Keratinocyte (primary cell): ENCODE measurements around the gene FSHB. TPM values are rescaled to one million over a fixed set of nuclear protein-coding genes. Genes with fewer than 3 reads are reported as not detected.

Experiments used
- DNase-seq: peaks from one replicate; pipeline ENCODE4 v3.0.0-alpha.2; 2011; ENCODE audit warnings: low read depth, missing footprints, low spot score
- FAIRE-seq: peaks from 2 replicates; lab custom pipeline; 2011; peaks lifted over from hg19 to GRCh38; lab: Jason Lieb, UNC
- H2AFZ ChIP-seq: 2 replicates; pipeline ENCODE4 v1.6.0; 2012; ENCODE audit warnings: low read length, control low read depth, inconsistent platforms; ENCODE audit not compliant: control insufficient read depth
- H3K27ac ChIP-seq: 2 replicates; pipeline ENCODE4 v1.5.1; 2011; ENCODE audit warnings: low read length; ENCODE audit not compliant: control insufficient read depth, insufficient read depth
- H3K27me3 ChIP-seq: 3 replicates; pipeline ENCODE4 v1.6.0; 2011; ENCODE audit warnings: low read length; ENCODE audit not compliant: control insufficient read depth, insufficient read depth; ENCODE audit errors: extremely low read depth
- H3K36me3 ChIP-seq, 2 experiments: 2 replicates in 1 of 2; 3 replicates in 1 of 2; pipeline ENCODE4 v1.5.1; 2011; ENCODE audit warnings: low read length in 2 of 2, mild to moderate bottlenecking in 1 of 2; ENCODE audit not compliant: control insufficient read depth in 2 of 2, insufficient read depth in 2 of 2; ENCODE audit errors: extremely low read depth in 1 of 2
- H3K4me1 ChIP-seq: 3 replicates; pipeline ENCODE4 v1.5.1; 2011; ENCODE audit warnings: low read length; ENCODE audit not compliant: control insufficient read depth, insufficient read depth; ENCODE audit errors: extremely low read depth
- H3K4me2 ChIP-seq: 3 replicates; pipeline ENCODE4 v1.6.0; 2011; ENCODE audit warnings: low read depth, low read length; ENCODE audit not compliant: control insufficient read depth, insufficient read depth; ENCODE audit errors: extremely low read depth
- H3K4me3 ChIP-seq, 3 experiments: fragments of 200-600 bp in 1 of 3; sonication (generic) in 1 of 3; 2 replicates in 2 of 3; 3 replicates in 1 of 3; pipeline ENCODE4 v1.5.1; 2011 to 2016; ENCODE audit warnings: low read length in 3 of 3, mild to moderate bottlenecking in 3 of 3, control low read depth in 2 of 3, inconsistent platforms in 1 of 3, low read depth in 1 of 3, mixed read lengths in 1 of 3, mixed run types in 1 of 3, moderate library complexity in 1 of 3; ENCODE audit not compliant: control insufficient read depth in 2 of 3, insufficient read depth in 2 of 3; ENCODE audit errors: extremely low read depth in 1 of 3
- H3K79me2 ChIP-seq: 2 replicates; pipeline ENCODE4 v1.6.0; 2012; ENCODE audit warnings: low read length; ENCODE audit not compliant: control insufficient read depth, insufficient read depth
- H3K9ac ChIP-seq: 3 replicates; pipeline ENCODE4 v1.6.0; 2011; ENCODE audit warnings: low read length; ENCODE audit not compliant: control insufficient read depth, insufficient read depth; ENCODE audit errors: extremely low read depth
- H3K9me1 ChIP-seq: 3 replicates; pipeline ENCODE4 v1.6.0; 2011; ENCODE audit warnings: low read length; ENCODE audit not compliant: control insufficient read depth, insufficient read depth; ENCODE audit errors: extremely low read depth
- H3K9me3 ChIP-seq: 2 replicates; pipeline ENCODE4 v1.5.1; 2012; ENCODE audit warnings: low read depth, low read length; ENCODE audit not compliant: control insufficient read depth
- H4K20me1 ChIP-seq: 3 replicates; pipeline ENCODE4 v1.6.0; 2011; ENCODE audit warnings: low read length; ENCODE audit not compliant: control insufficient read depth, insufficient read depth; ENCODE audit errors: extremely low read depth
- EZH2 ChIP-seq: IDR thresholded peaks from one replicate; pipeline ENCODE4 v1.6.1; 2012; ENCODE audit warnings: inconsistent platforms, mild to moderate bottlenecking, low read length, moderate library complexity
- dilution Hi-C: fragments of 300-500 bp; cut with MboI; formaldehyde crosslinking; loops from one replicate; pipeline ENCODE4 v1.7.0; 2020; ENCODE audit warnings: low sequenced_read_pairs; ENCODE audit not compliant: extremely low pct_ligation_motif_present
- polyA plus RNA-seq, 5 experiments: library from polyadenylated mRNA; depleted of rRNA in 3 of 5; stranded (reverse) in 3 of 5; stranded (forward) in 1 of 5; unstranded in 1 of 5; fragments of >200 nt; gene quantifications; 1 replicate in 1 of 5; 2 replicates in 3 of 5; 3 replicates in 1 of 5; pipeline versions ENCODE4 v1.2.1 to v1.2.3, GENCODE V29; 2011 to 2012; ENCODE audit warnings: missing spikeins in 2 of 5, low read depth in 1 of 5, low replicate concordance in 1 of 5
- TF ChIP-seq, protein P1 (sequence below), 3 experiments: IDR thresholded peaks in 1 of 3; conservative IDR thresholded peaks in 1 of 3; optimal IDR thresholded peaks in 1 of 3; 2 replicates in 2 of 3; 3 replicates in 1 of 3; pipeline versions ENCODE3 to v1.5.1; 2011; ENCODE audit warnings: low read length in 3 of 3, mild to moderate bottlenecking in 3 of 3, moderate library complexity in 2 of 3, control low read depth in 1 of 3, inconsistent platforms in 1 of 3; ENCODE audit not compliant: insufficient read depth in 2 of 3; ENCODE audit errors: extremely low read depth in 1 of 3

The FSHB gene
- polyA plus RNA-seq, 1 donor (not counting 4 experiments of a cell fraction or from before 2014, with no cell fraction given), result not detected

- no peak overlapping the region for H3K4me3 ChIP-seq
- dilution Hi-C loops, result no loop called here
Observed at GRCh38 chr11:30258679-30259078, 27.9 kb downstream of the FSHB start.

DNA sequence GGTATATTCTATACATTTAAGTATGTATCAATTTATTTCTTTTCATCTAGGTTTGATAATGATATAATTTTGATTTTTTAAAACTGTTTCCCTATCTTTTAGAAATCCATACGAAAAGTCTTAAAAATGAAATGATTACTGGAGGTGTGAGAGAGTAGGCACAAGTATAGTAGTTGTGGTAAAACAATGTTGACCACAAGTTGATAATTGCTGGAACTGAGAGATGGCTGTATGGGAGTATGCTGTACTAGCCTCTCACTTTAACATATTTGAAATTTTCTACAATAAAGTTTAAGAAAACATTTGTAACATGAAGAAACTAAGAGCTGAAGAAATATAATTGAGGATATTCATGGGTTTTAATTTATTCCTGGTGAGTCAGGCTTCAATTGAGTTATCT is 30.0 kb downstream of the FSHB start:
- DNase-seq (no peak), FAIRE-seq (no peak)
- dilution Hi-C loops, result no loop called here
- no peaks in the 10 kb centered on the region for H3K9me3 ChIP-seq
- H3K9ac ChIP-seq, result no peak overlapping the region
- TF ChIP-seq EZH2, result no peak
- TF ChIP-seq, protein P1, sequence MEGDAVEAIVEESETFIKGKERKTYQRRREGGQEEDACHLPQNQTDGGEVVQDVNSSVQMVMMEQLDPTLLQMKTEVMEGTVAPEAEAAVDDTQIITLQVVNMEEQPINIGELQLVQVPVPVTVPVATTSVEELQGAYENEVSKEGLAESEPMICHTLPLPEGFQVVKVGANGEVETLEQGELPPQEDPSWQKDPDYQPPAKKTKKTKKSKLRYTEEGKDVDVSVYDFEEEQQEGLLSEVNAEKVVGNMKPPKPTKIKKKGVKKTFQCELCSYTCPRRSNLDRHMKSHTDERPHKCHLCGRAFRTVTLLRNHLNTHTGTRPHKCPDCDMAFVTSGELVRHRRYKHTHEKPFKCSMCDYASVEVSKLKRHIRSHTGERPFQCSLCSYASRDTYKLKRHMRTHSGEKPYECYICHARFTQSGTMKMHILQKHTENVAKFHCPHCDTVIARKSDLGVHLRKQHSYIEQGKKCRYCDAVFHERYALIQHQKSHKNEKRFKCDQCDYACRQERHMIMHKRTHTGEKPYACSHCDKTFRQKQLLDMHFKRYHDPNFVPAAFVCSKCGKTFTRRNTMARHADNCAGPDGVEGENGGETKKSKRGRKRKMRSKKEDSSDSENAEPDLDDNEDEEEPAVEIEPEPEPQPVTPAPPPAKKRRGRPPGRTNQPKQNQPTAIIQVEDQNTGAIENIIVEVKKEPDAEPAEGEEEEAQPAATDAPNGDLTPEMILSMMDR (optimal IDR thresholded peaks at IDR 0.05 in 1 of 3, IDR thresholded peaks at IDR 0.05 in 1 of 3, conservative IDR thresholded peaks at IDR 0.05 in 1 of 3; ENCODE audit: extremely low read depth in 1 of 3, insufficient read depth in 2 of 3, low read length in 3 of 3), result no peak
- no peaks in the 10 kb centered on the region for H3K4me1 ChIP-seq
- H3K27me3 ChIP-seq, result no peaks in the 10 kb centered on the region
- no peaks in the 10 kb centered on the region for H3K36me3 ChIP-seq
- H3K4me3 ChIP-seq, result no peak overlapping the region
- no peak overlapping the region for H3K4me2 ChIP-seq
- H3K9me1 ChIP-seq, result no peaks in the 10 kb centered on the region
- H3K79me2 ChIP-seq, result no peaks in the 10 kb centered on the region
- no peak overlapping the region for H2AFZ ChIP-seq
- H3K27ac ChIP-seq, result no peak overlapping the region
- H4K20me1 ChIP-seq, result no peaks in the 10 kb centered on the region

More at GRCh38 chr11:30258679-30259078, 27.9 kb downstream of the FSHB start:
- H3K9me1 ChIP-seq, result no peaks in the 10 kb centered on the region
- H3K9me3 ChIP-seq, result no peaks in the 10 kb centered on the region
- no peaks in the 10 kb centered on the region for H3K4me1 ChIP-seq
- no peaks in the 10 kb centered on the region for H3K79me2 ChIP-seq
- H2AFZ ChIP-seq, result no peak overlapping the region
- H3K27ac ChIP-seq, result no peak overlapping the region
- H3K9ac ChIP-seq, result no peak overlapping the region
- DNase-seq (no peak), FAIRE-seq (no peak)
- no peaks in the 10 kb centered on the region for H3K36me3 ChIP-seq
- H3K4me2 ChIP-seq, result no peak overlapping the region
- no peaks in the 10 kb centered on the region for H4K20me1 ChIP-seq
- TF ChIP-seq EZH2, result no peak
- TF ChIP-seq, protein P1 (optimal IDR thresholded peaks at IDR 0.05 in 1 of 3, IDR thresholded peaks at IDR 0.05 in 1 of 3, conservative IDR thresholded peaks at IDR 0.05 in 1 of 3; ENCODE audit: extremely low read depth in 1 of 3, insufficient read depth in 2 of 3, low read length in 3 of 3), result no peak
- H3K27me3 ChIP-seq, result no peaks in the 10 kb centered on the region
